ENCODE measurements around the gene TRIM3. TPM values are rescaled to one million over a fixed set of nuclear protein-coding genes. Genes with fewer than 3 reads are reported as not detected.

TRIM3 gene
- total and polyA plus RNA-seq, 2 of the 8 experiments (the other 6 are each of a cell fraction or from before 2014, with no cell fraction given): 10.7 to 14.3 TPM

DNA sequence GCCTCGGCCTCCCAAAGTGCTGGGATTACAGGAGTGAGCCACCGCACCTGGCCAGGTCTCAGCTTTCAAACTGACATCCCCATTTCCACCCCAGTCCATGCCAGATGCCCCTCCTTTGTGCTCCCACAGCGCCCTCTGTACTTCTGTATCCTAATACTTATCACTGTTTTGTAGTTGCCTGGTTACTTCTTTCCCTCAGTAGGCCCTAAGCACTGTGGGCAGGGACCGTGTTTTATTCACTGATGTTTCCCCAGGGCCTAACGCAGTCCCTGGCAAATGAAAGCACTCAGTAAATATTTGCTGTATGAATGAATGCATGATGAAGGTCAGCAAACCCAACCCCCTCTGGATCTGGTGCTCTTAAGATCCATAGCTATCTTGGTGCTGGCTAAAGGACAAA is 2.2 kb upstream of the TRIM3 start (continued):
- no peak for TF ChIP-seq CBX5 (IDR thresholded peaks at IDR 0.05; ENCODE audit: low read depth, low read length)
- TF ChIP-seq NANOG (IDR thresholded peaks at IDR 0.05; ENCODE audit: insufficient read depth, low read depth, low read length, poor library complexity, severe bottlenecking): no peak
- peak; percentile 11 to 49 (median 18); a peak in 3 of 4 replicates for TF ChIP-seq CTCF (IDR thresholded peaks at IDR 0.05; ENCODE audit: control extremely low read depth in 1 of 3, insufficient read depth in 1 of 3, low read depth in 1 of 3, low read length in 3 of 3)
- no peak for TF ChIP-seq JUN (IDR thresholded peaks at IDR 0.05; ENCODE audit: low read depth, low read length)
- TF ChIP-seq SIN3A (conservative IDR thresholded peaks at IDR 0.05 in 1 of 2, IDR thresholded peaks at IDR 0.05 in 1 of 2; ENCODE audit: low read depth in 1 of 2, low read length in 2 of 2): no peak

Data from H1 (cell line).